Measurements from ENCODE around the gene GNAL. TPM values are rescaled to one million over a fixed set of nuclear protein-coding genes. Genes with fewer than 3 reads are reported as not detected.

Gene GNAL
- polyA plus RNA-seq, 1 experiment, result 0.21 TPM

DNA sequence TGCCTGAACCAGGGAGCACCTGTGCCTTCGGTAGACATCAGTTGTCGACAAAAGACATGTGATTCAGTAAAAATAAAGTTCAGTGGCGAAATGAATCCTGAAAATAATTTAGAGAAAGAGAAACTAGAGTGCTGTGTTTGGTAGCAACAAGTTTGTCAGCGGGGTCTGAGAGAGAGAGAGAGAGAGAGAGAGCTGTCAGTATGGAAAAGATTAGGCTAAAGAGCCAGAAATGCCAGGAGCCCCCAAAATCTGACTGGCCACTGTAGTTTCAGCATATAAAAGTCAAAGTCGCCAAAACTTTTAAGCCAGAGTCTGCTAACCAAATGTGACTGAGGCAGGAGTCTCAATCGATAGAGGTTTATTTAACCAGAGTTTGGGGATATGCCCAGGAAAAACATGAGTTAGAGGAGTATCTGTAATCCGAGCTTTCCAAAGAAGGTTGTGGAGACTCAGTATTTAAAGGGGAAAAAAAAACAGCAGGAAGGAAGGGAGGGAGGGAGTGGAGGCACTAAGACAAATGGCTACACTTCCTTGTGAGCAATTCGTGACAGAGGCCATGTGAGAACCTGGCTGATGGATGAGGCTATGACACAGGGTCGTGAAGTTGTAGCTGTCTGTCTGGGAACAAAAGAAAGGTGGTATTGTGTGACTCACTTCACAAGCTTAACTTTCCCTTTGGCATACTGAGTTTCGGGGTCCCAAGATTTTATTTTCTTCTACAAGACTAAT, 20.5 kb upstream of the GNAL start:
- ChIA-PET CTCF (interaction anchor here (2.7 kb wide), 1 partner anchor 13 kb away, joined by 16 read pairs; no protein-coding TSS in a partner anchor), POLR2A (no interaction called here)
- Histone ChIP-seq H3K27me3 (ENCODE audit: control insufficient read depth, insufficient read depth, low read length) (no peaks in the 10 kb centered on the region; the same call in 1 of the 2 replicates), H3K4me3 (ENCODE audit: low read depth, low read length) (no peak overlapping the region), H3K36me3 (ENCODE audit: control insufficient read depth, insufficient read depth, low read length) (no peaks in the 10 kb centered on the region)
- TF ChIP-seq, protein P1, sequence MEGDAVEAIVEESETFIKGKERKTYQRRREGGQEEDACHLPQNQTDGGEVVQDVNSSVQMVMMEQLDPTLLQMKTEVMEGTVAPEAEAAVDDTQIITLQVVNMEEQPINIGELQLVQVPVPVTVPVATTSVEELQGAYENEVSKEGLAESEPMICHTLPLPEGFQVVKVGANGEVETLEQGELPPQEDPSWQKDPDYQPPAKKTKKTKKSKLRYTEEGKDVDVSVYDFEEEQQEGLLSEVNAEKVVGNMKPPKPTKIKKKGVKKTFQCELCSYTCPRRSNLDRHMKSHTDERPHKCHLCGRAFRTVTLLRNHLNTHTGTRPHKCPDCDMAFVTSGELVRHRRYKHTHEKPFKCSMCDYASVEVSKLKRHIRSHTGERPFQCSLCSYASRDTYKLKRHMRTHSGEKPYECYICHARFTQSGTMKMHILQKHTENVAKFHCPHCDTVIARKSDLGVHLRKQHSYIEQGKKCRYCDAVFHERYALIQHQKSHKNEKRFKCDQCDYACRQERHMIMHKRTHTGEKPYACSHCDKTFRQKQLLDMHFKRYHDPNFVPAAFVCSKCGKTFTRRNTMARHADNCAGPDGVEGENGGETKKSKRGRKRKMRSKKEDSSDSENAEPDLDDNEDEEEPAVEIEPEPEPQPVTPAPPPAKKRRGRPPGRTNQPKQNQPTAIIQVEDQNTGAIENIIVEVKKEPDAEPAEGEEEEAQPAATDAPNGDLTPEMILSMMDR (IDR thresholded peaks at IDR 0.05; ENCODE audit: insufficient read depth, low read depth, low read length), result no peak
- DNase-seq (ENCODE audit: low read depth), result no peak

DNA sequence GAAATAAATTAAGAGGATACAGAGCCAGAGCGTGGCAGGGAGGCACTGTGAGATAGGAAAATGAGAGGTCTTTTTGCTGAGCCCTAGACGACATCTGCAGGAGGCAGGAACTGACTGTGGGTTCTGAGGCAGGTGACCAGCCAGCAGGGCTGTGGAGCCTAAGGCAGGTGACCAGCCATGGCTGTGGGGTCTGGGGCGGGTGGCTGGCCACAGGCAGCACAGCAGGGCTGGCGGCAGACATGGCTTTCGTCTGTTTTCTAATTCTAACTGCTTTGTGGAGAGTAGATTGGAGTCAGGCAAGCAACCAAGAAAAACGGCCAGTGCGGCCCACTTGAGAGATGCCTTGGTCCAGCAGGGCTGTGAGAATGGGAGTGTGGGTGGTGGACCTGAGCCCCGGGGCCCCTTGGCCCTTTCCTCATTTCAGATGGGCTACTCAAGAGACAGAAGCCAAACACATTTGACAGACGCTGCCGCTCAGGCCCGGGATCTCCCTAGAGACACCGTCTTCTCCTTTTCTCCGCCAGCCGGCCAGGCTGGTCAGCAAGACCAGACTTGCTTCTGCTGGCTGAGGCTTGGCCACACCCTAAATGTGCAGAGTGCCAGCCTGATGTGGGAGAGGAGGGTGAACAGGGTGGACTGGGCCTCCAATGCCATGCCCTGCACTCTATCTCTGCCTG, 19.7 kb upstream of the GNAL start:
- no peaks in the 10 kb centered on the region for H3K36me3 ChIP-seq (ENCODE audit: control insufficient read depth, insufficient read depth, low read length)
- no peak overlapping the region for H3K4me3 ChIP-seq (ENCODE audit: low read depth, low read length)
- TF ChIP-seq, protein P1 (IDR thresholded peaks at IDR 0.05; ENCODE audit: insufficient read depth, low read depth, low read length), result no peak
- H3K27me3 ChIP-seq (ENCODE audit: control insufficient read depth, insufficient read depth, low read length), result no peaks in the 10 kb centered on the region; the same call in 1 of the 2 replicates
- no peak for DNase-seq (ENCODE audit: low read depth)
- ChIA-PET POLR2A (no interaction called here), CTCF (interaction anchor here (2.0 to 2.7 kb wide), 2 partner anchors 14 kb away, joined by 11 to 16 read pairs; no protein-coding TSS in a partner anchor)

DNA sequence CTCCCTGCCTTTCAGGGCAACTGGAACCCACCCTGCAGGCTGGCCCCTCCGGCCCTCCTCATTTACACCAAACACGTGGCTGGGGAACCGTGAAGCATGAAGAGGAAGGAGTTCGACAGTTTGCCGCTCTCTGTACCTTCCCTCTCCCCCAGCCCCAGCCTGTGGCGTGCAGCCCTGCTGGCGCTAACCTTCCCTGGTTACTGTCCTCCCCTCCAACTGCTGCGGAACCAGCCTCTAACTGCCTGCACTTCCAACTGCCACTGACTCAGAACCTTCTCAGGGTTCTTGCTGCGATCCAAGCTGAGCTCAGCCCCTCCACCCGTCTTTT, 19.2 kb upstream of the GNAL start:
- Histone ChIP-seq H3K27me3 (ENCODE audit: control insufficient read depth, insufficient read depth, low read length) (no peaks in the 10 kb centered on the region; the same call in 1 of the 2 replicates), H3K36me3 (ENCODE audit: control insufficient read depth, insufficient read depth, low read length) (no peaks in the 10 kb centered on the region), H3K4me3 (ENCODE audit: low read depth, low read length) (no peak overlapping the region)
- DNase-seq (ENCODE audit: low read depth), result no peak
- ChIA-PET CTCF (interaction anchor here (2.0 kb wide), 1 partner anchor 14 kb away, joined by 11 read pairs; no protein-coding TSS in a partner anchor), POLR2A (no interaction called here)
- TF ChIP-seq, protein P1 (IDR thresholded peaks at IDR 0.05; ENCODE audit: insufficient read depth, low read depth, low read length), result no peak

- H3K4me3 ChIP-seq (ENCODE audit: low read depth, low read length), result no peak overlapping the region
- H3K36me3 ChIP-seq (ENCODE audit: control insufficient read depth, insufficient read depth, low read length), result no peaks in the 10 kb centered on the region
- H3K27me3 ChIP-seq (ENCODE audit: control insufficient read depth, insufficient read depth, low read length), result no peaks in the 10 kb centered on the region; the same call in 1 of the 2 replicates
- CTCF ChIA-PET, result interaction anchor here (2.0 kb wide), 1 partner anchor 15 kb away, joined by 11 read pairs; no protein-coding TSS in a partner anchor
- DNase-seq (ENCODE audit: low read depth), result no peak
- TF ChIP-seq, protein P1 (IDR thresholded peaks at IDR 0.05; ENCODE audit: insufficient read depth, low read depth, low read length), result no peak
- POLR2A ChIA-PET, result no interaction called here
Observed at GRCh38 chr18:11671156-11671555, 17.9 kb upstream of the GNAL start.

DNA sequence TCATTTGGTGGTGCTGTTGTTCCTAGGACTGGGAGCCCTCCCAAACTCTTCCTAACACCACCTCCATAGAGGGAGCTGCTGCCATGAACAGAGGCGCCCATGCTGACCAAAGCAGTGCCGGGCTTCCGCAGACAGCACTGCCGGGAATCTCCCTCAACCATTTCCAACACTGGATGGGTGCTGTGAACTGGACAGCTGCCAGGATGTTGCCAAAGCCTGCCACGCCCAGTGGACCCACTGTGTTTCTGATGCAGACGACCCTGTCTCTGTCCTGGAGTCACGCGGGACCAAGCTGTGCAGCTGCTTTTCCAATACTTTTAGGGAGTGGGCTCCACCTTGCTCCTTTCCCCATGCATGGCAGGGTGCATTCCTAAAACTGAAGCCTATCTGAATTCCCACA, 16.9 kb upstream of the GNAL start:
- no peaks in the 10 kb centered on the region for H3K27me3 ChIP-seq (ENCODE audit: control insufficient read depth, insufficient read depth, low read length)
- CTCF ChIA-PET, result interaction anchor here (0.9 kb wide), 1 partner anchor 17 kb away, joined by 3 read pairs; no protein-coding TSS in a partner anchor
- POLR2A ChIA-PET, result no interaction called here

More for the DNA sequence above, 16.9 kb upstream of the GNAL start:
- TF ChIP-seq, protein P1 (IDR thresholded peaks at IDR 0.05; ENCODE audit: insufficient read depth, low read depth, low read length), result no peak
- Histone ChIP-seq H3K36me3 (ENCODE audit: control insufficient read depth, insufficient read depth, low read length) (no peaks in the 10 kb centered on the region), H3K4me3 (ENCODE audit: low read depth, low read length) (no peak overlapping the region)
- no peak for DNase-seq (ENCODE audit: low read depth)
